ENCODE data around the gene ANKRD44. TPM values are rescaled to one million over a fixed set of nuclear protein-coding genes. Genes with fewer than 3 reads are reported as not detected.
"Not testable (repeated sequence)": the region's sequence is repeated elsewhere in the genome, so short reads cannot be mapped to it uniquely, and the experiment has no call there.

The ANKRD44 gene
- total RNA-seq, 1 experiment from 2014 or later: 7.1 TPM

GRCh38 chr2:197072533-197072932 lies 238.0 kb downstream of the ANKRD44 start:
- TF ChIP-seq CTCF (IDR thresholded peaks at IDR 0.05; ENCODE audit: unreplicated experiment): no peak
- no TSS peak for BruUV-seq (replicated peaks)
- H3K4me1 Mint-ChIP-seq (ENCODE audit: low read depth, unreplicated experiment): peaks cover 11% of the 10 kb centered on the region
- no peak overlapping the region for H3K27ac Mint-ChIP-seq (ENCODE audit: unreplicated experiment)
- no peaks in the 10 kb centered on the region for H3K27me3 Mint-ChIP-seq (ENCODE audit: unreplicated experiment)
- DNase-seq: no peak
- CTCF ChIA-PET: interaction anchor here (1.1 kb wide), 1 partner anchor 9 kb away, joined by 3 read pairs; no protein-coding TSS in a partner anchor
- H3K4me3 Mint-ChIP-seq (ENCODE audit: low read depth, unreplicated experiment): no peak overlapping the region
- intact Hi-C loops (cut with micrococcal nuclease; ENCODE audit: unreplicated experiment): no loop called here
- H3K36me3 Mint-ChIP-seq (ENCODE audit: insufficient read depth, unreplicated experiment): no peaks in the 10 kb centered on the region
- H3K9me3 Mint-ChIP-seq (ENCODE audit: low read depth, unreplicated experiment): no peaks in the 10 kb centered on the region

- Mint-ChIP-seq H3K27me3 (ENCODE audit: unreplicated experiment) (no peaks in the 10 kb centered on the region), H3K36me3 (ENCODE audit: insufficient read depth, unreplicated experiment) (no peaks in the 10 kb centered on the region), H3K27ac (ENCODE audit: unreplicated experiment) (no peak overlapping the region), H3K4me1 (ENCODE audit: low read depth, unreplicated experiment) (peaks cover 11% of the 10 kb centered on the region), H3K9me3 (ENCODE audit: low read depth, unreplicated experiment) (no peaks in the 10 kb centered on the region), H3K4me3 (ENCODE audit: low read depth, unreplicated experiment) (no peak overlapping the region)
- BruUV-seq (replicated peaks): no TSS peak
- CTCF ChIA-PET: interaction anchor here (1.1 kb wide), 1 partner anchor 9 kb away, joined by 3 read pairs; no protein-coding TSS in a partner anchor
- no peak for TF ChIP-seq CTCF (IDR thresholded peaks at IDR 0.05; ENCODE audit: unreplicated experiment)
- intact Hi-C loops (cut with micrococcal nuclease; ENCODE audit: unreplicated experiment): no loop called here
- no peak for DNase-seq
Observed at GRCh38 chr2:197071790-197072436, 238.7 kb downstream of the ANKRD44 start.

GRCh38 chr2:197071213-197071612 lies 239.4 kb downstream of the ANKRD44 start:
- CTCF ChIA-PET: no interaction called here
- DNase-seq: no peak
- H3K27ac Mint-ChIP-seq (ENCODE audit: unreplicated experiment): no peak overlapping the region
- peaks cover 11% of the 10 kb centered on the region for H3K4me1 Mint-ChIP-seq (ENCODE audit: low read depth, unreplicated experiment)
- H3K36me3 Mint-ChIP-seq (ENCODE audit: insufficient read depth, unreplicated experiment): no peaks in the 10 kb centered on the region
- intact Hi-C loops (cut with micrococcal nuclease; ENCODE audit: unreplicated experiment): no loop called here
- H3K27me3 Mint-ChIP-seq (ENCODE audit: unreplicated experiment): no peaks in the 10 kb centered on the region
- no TSS peak for BruUV-seq (replicated peaks)
- TF ChIP-seq CTCF (IDR thresholded peaks at IDR 0.05; ENCODE audit: unreplicated experiment): no peak
- H3K9me3 Mint-ChIP-seq (ENCODE audit: low read depth, unreplicated experiment): no peaks in the 10 kb centered on the region
- H3K4me3 Mint-ChIP-seq (ENCODE audit: low read depth, unreplicated experiment): no peak overlapping the region

GRCh38 chr2:197069958-197070357 lies 240.6 kb downstream of the ANKRD44 start:
- Mint-ChIP-seq H3K27me3 (ENCODE audit: unreplicated experiment) (no peaks in the 10 kb centered on the region), H3K4me3 (ENCODE audit: low read depth, unreplicated experiment) (no peak overlapping the region), H3K36me3 (ENCODE audit: insufficient read depth, unreplicated experiment) (no peaks in the 10 kb centered on the region), H3K4me1 (ENCODE audit: low read depth, unreplicated experiment) (peaks cover 11% of the 10 kb centered on the region), H3K9me3 (ENCODE audit: low read depth, unreplicated experiment) (no peaks in the 10 kb centered on the region), H3K27ac (ENCODE audit: unreplicated experiment) (no peak overlapping the region)
- no TSS peak for BruUV-seq (replicated peaks)
- CTCF ChIA-PET: no interaction called here
- intact Hi-C loops (cut with micrococcal nuclease; ENCODE audit: unreplicated experiment): no loop called here
- no peak for TF ChIP-seq CTCF (IDR thresholded peaks at IDR 0.05; ENCODE audit: unreplicated experiment)
- DNase-seq: no peak

GRCh38 chr2:197062574-197062973 lies 248.0 kb downstream of the ANKRD44 start:
- H3K36me3 Mint-ChIP-seq (ENCODE audit: insufficient read depth, unreplicated experiment); CTCF ChIA-PET; H3K27ac Mint-ChIP-seq (ENCODE audit: unreplicated experiment); DNase-seq; BruUV-seq (replicated peaks); H3K4me1 Mint-ChIP-seq (ENCODE audit: low read depth, unreplicated experiment); H3K4me3 Mint-ChIP-seq (ENCODE audit: low read depth, unreplicated experiment); intact Hi-C loops (cut with micrococcal nuclease; ENCODE audit: unreplicated experiment); H3K27me3 Mint-ChIP-seq (ENCODE audit: unreplicated experiment); H3K9me3 Mint-ChIP-seq (ENCODE audit: low read depth, unreplicated experiment): not testable (repeated sequence)

Data from Calu3 (cell line).